CD4-positive, alpha-beta T cell treated with Interleukin-15 for 1 hour (primary cell): Measurements from ENCODE around the gene GPC6.

Experiments used
- DNase-seq: peaks from one replicate; pipeline ENCODE4 v3.0.0-alpha.2; 2020

Gene GPC6

GRCh38 chr13:93325303-93326233 lies 99.0 kb downstream of the GPC6 start:
- no peak for DNase-seq

GRCh38 chr13:93326234-93326811 lies 99.7 kb downstream of the GPC6 start:
- no peak for DNase-seq

GRCh38 chr13:93328943-93329342 lies 102.3 kb downstream of the GPC6 start:
- DNase-seq: no peak

- DNase-seq: no peak
Observed at GRCh38 chr13:93336728-93337127, 110.1 kb downstream of the GPC6 start.

GRCh38 chr13:93338030-93338429 lies 111.4 kb downstream of the GPC6 start:
- DNase-seq: no peak

GRCh38 chr13:93338906-93339305 lies 112.3 kb downstream of the GPC6 start:
- no peak for DNase-seq

GRCh38 chr13:93339550-93339949 lies 112.9 kb downstream of the GPC6 start:
- DNase-seq: no peak

- DNase-seq: no peak
Observed at GRCh38 chr13:93341517-93341916, 114.9 kb downstream of the GPC6 start.

- no peak for DNase-seq
Observed at GRCh38 chr13:93343097-93343496, 116.5 kb downstream of the GPC6 start.

GRCh38 chr13:93344048-93344705 lies 117.6 kb downstream of the GPC6 start:
- no peak for DNase-seq

- no peak for DNase-seq
Observed at GRCh38 chr13:93345024-93345423, 118.4 kb downstream of the GPC6 start.

- DNase-seq: no peak
Observed at GRCh38 chr13:93345770-93346169, 119.2 kb downstream of the GPC6 start.

- DNase-seq: no peak
Observed at GRCh38 chr13:93352616-93353015, 126.0 kb downstream of the GPC6 start.

- DNase-seq: no peak
Observed at GRCh38 chr13:93355094-93355493, 128.5 kb downstream of the GPC6 start.

GRCh38 chr13:93356469-93356868 lies 129.9 kb downstream of the GPC6 start:
- no peak for DNase-seq

- no peak for DNase-seq
Observed at GRCh38 chr13:93360021-93360420, 133.4 kb downstream of the GPC6 start.

GRCh38 chr13:93361703-93362102 lies 135.1 kb downstream of the GPC6 start:
- no peak for DNase-seq

- DNase-seq: no peak
Observed at GRCh38 chr13:93364166-93364565, 137.6 kb downstream of the GPC6 start.

GRCh38 chr13:93368296-93368695 lies 141.7 kb downstream of the GPC6 start:
- DNase-seq: no peak

GRCh38 chr13:93368718-93369117 lies 142.1 kb downstream of the GPC6 start:
- DNase-seq: no peak

GRCh38 chr13:93372856-93373255 lies 146.2 kb downstream of the GPC6 start:
- DNase-seq: no peak

- DNase-seq: no peak
Observed at GRCh38 chr13:93375491-93375890, 148.9 kb downstream of the GPC6 start.

- DNase-seq: no peak
Observed at GRCh38 chr13:93377196-93377595, 150.6 kb downstream of the GPC6 start.

- no peak for DNase-seq
Observed at GRCh38 chr13:93378184-93378583, 151.6 kb downstream of the GPC6 start.
